Adipose tissue (tissue), 3 donors: Measurements from ENCODE around the gene CNKSR1. TPM values are rescaled to one million over a fixed set of nuclear protein-coding genes. Genes with fewer than 3 reads are reported as not detected.

ENCODE experiments used
- H3K27ac ChIP-seq: one replicate; pipeline ENCODE4 v1.5.1; 2013; ENCODE audit warnings: low read depth, low read length
- WGBS, 3 donors: extraction: QIAGEN DNeasy Blood & Tissue Kit; methylation state at CpG; one replicate each; pipeline ENCODE4 v1.1.7; 2013; 5-methylcytosine and 5-hydroxymethylcytosine counted together
- polyA plus RNA-seq, 3 donors: library from polyadenylated mRNA; stranded (reverse); fragments of 200-250 nt; gene quantifications; one replicate each; pipeline ENCODE4 v1.2.3, GENCODE V29; 2013
- donor health status: healthy with polysubstance abuse.
- donor health status: Bipolar disorder and iron deficiency.
- donor health status: healthy.

The CNKSR1 gene
- polyA plus RNA-seq, 3 donors, result 1.1 to 13.7 (median 1.3) TPM

DNA sequence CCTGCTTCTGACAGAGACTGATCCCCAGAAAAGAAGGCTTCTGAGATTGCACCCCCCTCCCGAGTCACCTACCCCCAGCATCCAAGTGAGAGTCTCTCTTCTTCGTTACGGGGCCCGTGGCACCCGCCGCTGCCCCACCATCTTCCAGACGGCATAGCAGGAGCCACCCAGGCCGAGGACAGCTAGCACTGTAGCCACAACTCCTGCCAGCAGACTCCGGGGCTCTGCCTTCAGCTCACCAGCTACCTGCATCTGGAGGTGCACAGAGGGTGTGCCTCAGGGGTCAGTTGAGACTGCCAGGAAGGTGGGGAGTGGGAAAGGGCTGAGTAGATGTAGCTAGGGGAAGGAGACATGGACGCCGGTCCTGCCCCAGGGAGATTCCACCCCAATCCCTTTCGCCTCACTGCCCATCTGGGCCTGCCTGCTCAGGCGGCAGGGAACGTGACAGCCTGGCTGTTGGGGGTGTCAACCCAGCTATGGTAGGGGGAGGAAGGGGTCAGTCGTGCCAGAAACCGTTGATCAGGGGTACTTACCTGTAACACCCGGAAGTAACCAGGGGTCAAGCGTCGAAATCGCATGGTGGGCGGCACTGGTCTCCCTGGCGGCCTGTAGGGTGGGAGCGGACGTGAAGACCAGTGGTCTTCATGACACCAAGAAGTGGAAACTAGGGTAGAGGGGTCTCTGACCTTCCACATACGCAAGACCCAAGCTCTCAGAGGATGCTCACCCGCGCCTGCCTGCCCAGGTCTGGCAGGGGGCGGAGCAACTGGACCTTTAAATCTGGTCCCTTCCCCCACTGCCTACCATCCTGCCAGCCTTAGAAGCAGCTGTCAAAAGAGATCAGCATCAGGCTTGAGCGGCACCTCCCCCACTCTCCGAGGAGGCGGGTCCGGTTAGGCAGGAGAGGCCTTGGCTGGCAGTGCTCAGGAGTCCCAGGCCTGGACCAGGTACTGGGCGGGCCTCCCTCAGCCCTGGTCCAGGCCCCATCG, 5.9 kb upstream of the CNKSR1 start, which contains the start of gene ZNF593OS:
TSS of gene ZNF593OS (minus strand) at position 749 of the 989 bp plus-strand sequence. CDS start at position 578, 171 bp downstream.
- no peak within 1 kb of the TSS for H3K27ac ChIP-seq
- WGBS, 3 donors, result 92 to 95% (median 93%) methylated on average over 34 of the region's 34 CpGs

DNA sequence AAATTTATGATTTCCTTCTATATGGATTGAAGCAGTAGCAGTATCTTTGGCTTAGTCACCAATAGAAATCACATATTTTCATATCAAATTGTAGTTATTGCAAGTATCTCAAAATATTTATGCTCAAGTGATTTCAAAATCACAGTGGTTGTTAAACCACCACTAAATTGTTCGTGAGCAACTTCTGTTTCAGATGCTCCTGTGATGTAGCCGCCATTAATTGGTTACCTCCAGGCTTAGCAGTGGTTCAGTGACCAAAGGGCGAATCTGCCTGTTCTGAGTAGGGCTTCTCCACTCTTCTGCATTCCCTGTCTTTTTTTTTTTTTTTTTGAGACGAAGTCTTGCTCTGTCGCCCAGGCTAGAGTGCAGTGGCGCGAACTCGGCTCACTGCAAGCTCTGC, 1.9 kb upstream of the CNKSR1 start:
- WGBS, 3 donors, result 90 to 94% (median 92%) methylated on average over 7 to 8 of the region's 8 CpGs
- no peak overlapping the region for H3K27ac ChIP-seq

DNA sequence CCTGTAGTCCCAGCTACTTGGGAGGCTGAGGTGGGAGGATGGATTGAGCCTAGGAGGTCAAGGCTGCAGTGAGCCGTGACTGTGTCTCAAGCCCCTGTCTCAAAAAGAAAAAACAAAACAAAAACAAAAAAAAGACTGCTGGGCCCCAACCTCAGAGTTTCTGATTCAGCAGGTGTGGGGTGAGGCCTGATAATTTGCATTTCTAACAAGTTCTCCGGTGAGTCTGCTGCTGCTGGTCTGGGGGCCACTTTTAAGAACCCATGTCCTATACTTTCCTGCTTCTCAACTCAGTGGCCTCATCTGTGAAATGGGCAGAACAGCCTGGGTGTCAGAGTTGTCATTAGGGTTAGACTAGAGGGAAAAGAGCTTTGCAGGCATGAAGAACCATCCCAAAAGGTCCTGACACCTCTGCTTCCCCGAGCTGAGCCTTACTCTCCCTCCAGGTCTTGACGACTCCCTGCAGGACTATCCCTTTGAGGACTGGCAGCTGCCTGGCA, 2.8 kb downstream of the CNKSR1 start:
- no peak overlapping the region for H3K27ac ChIP-seq
- whole genome bisulfite sequencing, 3 donors, result 82 to 87% (median 84%) methylated on average over 4 of the region's 4 CpGs

DNA sequence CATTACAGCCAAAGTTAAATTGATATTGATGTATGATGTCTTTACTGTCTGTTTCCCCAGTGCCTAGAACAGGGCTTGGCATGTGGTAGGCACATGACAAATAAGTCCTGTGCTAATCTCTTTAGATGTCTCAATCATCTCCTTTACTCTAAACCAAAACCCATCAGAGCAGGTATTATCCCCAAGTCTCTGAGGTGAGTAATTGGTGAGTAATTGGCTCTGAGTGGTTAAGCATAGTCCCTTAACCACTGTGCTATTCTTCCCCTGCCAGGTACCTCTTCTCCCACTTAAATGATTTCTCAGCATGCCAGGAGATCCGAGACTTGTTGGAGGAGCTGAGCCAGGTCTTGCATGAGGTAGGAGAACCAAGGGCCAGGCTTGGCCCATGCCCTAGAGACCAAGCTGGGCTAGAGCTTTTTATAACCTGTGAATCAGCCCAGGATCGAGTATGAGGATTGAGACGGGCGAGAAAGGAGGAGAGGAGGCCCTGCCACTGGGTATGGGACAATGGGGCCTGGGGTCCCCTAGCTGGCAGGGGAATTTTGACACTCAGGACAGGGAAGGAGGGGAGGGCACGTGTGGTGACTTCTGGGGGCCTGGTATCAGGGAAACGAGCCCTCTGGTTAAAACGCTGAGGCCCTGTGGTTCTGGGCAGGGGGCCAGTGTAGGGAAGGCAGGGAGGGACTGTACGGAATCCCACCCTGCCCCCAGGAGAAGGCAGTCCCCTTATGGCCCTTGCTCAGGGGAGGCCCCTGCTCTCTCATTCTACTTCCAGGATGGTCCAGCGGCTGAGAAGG, 4.5 kb downstream of the CNKSR1 start:
- WGBS, 3 donors, result 68 to 74% (median 73%) methylated on average over 9 of the region's 9 CpGs

DNA sequence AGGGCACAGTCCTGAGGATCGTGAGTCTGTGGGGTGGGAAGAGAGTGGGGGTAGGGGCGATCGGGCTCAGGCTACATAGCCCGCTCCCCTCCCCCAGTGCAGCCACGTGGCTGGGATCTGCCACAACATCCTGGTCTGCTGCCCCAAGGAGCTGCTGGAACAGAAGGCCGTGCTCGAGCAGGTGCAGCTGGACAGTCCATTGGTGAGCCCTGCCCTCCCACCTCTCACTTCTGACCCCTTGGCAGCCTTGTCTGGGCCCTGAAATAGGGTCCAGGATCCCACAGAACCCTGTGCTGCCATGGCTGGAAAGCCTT, 5.0 kb downstream of the CNKSR1 start:
- H3K27ac ChIP-seq, result no peak overlapping the region
- 84 to 92% (median 85%) methylated on average over 6 to 7 of the region's 7 CpGs for WGBS, 3 donors

More for the DNA sequence above, 4.5 kb downstream of the CNKSR1 start:
- no peak overlapping the region for H3K27ac ChIP-seq

DNA sequence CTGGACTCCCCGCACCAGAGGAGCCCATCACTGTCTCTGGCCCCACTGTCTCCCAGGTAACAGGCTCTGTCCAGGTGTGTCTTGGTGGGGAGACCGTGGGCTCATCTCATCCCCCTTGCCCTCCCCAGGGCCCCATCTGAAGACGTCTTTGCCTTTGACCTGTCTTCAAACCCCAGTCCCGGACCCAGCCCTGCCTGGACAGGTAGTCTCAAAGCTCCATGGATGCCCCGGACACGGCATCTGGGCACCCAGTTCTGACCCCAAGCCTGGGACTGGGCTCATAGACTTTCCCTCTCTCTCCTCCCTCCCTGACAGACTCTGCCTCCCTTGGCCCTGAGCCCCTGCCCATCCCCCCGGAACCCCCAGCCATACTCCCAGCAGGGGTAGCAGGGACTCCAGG, 6.8 kb downstream of the CNKSR1 start:
- H3K27ac ChIP-seq, result no peak overlapping the region
- 90 to 95% (median 92%) methylated on average over 7 of the region's 7 CpGs for WGBS, 3 donors

DNA sequence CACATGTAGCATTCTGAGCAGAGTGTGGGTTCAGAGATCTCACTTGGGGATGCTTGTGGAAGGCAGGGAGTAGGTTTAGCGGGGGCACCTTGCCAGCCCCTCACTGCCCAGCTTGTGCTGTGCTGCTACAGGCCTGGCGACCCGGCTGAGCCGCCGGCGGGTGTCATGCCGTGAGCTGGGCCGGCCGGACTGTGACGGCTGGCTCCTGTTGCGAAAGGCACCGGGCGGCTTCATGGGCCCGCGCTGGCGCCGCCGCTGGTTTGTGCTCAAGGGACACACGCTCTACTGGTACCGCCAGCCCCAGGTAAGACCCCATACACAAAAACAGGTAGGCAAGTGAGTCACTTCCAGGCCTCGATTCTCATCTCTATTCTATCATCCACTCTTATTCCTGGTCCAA, 7.6 kb downstream of the CNKSR1 start:
- 91 to 96% (median 94%) methylated on average over 21 of the region's 21 CpGs for WGBS, 3 donors
- no peak overlapping the region for H3K27ac ChIP-seq

DNA sequence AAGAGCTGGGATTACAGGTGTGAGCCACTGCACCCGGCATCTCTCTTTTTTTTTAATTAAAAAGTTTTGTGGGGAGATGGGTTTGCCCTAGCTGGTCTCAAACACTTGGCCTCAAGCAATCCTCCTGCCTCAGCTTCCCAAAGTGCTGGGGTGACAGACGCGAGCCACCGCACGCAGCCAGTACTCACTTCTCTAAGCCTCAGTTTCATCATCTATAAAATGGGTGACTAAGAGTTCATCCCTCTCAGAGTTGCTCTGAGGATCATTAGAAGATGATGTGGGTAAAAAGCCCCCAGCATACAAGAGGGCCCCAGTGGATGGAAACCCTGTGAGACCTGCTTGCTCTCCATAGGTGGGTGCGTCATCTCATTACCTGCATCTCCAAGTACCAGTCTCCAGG, 10.6 kb downstream of the CNKSR1 start:
- 94 to 97% (median 96%) methylated on average over 6 of the region's 6 CpGs for WGBS, 3 donors
- H3K27ac ChIP-seq, result no peak overlapping the region

DNA sequence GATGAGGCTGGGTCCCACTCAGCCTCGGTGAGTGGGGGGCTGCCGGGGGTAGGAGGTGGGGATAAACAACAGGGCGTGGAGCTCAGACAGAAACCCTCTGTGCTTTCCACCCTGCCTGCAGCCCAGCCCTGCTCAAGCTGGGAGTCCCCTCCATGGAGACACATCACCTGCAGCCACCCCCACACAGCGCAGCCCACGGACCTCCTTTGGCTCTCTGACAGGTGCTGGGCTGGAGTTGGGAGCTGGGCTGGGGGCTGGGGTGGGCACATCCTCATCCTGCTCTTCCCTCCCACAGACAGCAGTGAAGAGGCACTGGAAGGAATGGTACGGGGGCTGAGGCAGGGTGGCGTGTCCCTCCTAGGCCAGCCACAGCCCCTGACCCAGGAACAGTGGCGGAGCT, 11.2 kb downstream of the CNKSR1 start:
- H3K27ac ChIP-seq, result no peak overlapping the region
- 94 to 95% (median 94%) methylated on average over 8 of the region's 8 CpGs for WGBS, 3 donors

DNA sequence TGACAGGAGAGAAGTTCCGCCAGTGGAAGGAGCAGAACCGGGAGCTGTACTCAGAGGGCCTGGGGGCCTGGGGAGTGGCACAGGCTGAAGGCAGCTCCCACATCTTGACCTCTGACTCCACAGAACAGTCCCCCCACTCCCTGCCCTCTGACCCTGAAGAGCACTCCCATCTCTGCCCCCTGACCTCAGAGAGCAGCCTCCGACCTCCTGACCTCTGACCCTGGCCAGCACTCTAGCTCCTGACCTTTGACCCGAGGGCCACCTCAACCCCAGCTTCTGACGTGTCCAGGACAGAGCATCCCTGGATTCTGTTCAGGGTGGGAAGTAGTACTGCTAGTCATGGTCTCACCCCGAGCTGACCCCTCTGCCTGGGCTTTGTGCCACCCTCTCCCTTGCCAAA, 12.0 kb downstream of the CNKSR1 start:
- no peak overlapping the region for H3K27ac ChIP-seq
- 73 to 77% (median 76%) methylated on average over 6 of the region's 6 CpGs for WGBS, 3 donors

DNA sequence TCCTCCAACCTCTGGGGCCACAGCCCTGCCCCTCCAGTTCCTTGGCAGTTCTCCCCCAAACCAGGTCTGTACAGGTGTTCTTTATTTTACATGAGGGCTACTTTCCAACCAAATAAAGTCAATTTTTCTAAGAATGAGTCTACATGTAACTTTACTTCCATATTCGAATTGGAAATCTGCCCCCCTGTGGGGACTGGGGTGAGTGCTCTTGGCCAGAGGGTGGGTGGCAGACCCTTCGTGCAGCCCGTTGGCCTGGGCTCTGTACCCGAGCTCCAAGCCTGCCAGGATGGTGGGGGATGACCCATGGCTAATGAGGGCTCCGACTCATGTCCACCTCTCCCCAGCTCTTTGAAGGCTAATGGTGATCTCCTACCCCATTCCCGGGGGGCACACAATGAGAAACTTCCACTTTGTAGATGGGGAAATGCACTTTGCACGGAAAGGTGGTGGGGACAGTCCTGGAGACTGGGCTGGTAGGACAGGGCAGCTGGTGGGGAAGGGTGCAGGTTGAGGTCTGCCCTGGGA, 12.5 kb downstream of the CNKSR1 start:
- no peak overlapping the region for H3K27ac ChIP-seq
- 79 to 84% (median 83%) methylated on average over 7 of the region's 7 CpGs for WGBS, 3 donors

DNA sequence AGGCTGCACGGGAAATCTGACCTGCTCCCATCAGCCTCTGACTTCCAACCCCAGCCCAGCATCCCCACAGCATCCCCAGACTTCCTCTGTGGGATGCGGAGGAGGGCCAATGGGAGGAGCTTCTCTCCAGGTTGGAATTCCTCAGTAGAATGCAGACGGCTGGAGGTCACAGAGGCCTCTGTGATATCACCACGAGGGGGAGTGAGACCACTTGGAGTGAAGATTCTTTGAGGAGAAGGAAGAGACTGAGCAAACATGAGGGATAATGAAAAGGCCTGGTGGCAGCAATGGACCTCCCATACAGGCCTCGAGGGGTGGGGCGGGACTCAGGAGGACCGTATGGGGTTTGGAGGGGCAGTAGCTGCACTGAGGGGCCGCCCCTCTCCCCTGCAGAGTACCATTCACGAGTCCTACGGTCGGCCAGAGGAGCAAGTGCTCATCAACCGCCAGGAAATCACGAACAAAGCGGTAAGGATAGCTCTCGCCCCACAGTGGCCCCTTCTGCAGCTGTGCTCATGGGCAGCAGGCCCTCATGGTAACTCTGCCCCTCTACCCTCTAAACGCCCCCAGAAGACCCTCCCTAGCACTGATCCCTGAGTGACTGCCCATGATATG, 13.2 kb downstream of the CNKSR1 start, which contains the start of gene CATSPER4:
TSS of gene CATSPER4 (plus strand) at position 230 of the 615 bp plus-strand sequence. CDS start at position 256, 26 bp downstream.
- no peak within 1 kb of the TSS for H3K27ac ChIP-seq
- WGBS, 3 donors, result 45 to 63% (median 53%) methylated on average over 11 to 16 of the region's 16 CpGs

DNA sequence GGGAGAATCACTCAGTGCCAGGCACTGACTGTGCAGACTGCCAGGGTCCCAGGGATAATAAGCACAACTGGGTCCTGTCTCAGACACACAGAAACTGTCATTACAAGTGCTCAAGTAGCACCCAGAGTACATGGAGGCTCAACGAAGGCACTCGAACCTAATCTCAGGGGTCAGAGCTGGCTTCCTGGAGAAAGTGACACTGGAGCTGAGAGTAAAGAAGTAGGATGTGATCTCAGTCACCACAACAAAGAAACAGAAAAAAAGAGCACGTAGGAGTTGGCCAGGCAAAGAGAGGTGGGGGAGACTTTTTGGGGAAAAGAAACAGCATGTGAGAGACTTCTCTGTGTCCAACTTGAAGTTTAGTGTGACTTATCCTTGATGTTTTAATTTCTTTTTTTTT, 14.4 kb downstream of the CNKSR1 start:
- H3K27ac ChIP-seq, result no peak overlapping the region
- 50 to 61% (median 51%) methylated on average over 3 of the region's 3 CpGs for WGBS, 3 donors

DNA sequence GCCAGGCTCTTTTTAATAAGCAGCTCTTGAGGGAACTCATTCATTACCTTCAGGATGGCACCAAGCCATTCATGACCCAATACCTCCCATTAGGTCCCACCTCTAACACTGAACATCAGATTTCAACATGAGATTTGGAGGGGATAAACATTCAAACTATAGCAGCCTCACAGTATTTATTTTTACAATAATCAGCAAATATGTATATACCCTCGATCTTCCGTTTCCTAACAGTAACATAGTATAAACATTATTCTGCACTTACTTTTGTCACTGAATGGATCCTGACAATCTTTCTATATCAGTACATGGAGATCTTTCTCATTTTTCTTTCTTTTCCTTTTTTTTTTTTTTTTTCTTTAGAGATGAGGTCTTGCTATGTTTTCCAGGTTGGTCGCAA, 18.5 kb downstream of the CNKSR1 start:
- WGBS, 3 donors, result 59 to 89% (median 69%) methylated on average over 3 of the region's 3 CpGs
- no peak overlapping the region for H3K27ac ChIP-seq

DNA sequence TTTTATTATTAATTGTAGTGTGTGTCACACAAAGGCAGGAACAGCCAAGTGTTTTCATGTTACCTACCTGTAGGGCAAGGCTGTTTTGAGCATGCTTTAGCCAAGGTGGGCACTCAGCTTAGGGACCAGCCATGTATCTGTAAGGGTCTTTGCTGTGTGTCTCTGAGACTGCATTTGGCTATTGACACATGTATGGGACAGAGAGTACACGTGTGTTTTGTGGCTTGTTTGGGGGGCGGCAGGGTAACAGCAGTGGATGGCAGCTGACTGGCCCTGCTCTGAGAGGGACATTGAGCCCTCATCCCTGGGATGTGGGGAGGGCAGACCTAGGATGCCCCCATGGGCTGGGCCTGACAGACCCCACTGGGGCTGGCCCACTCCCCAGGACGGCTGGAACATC, 20.0 kb downstream of the CNKSR1 start:
- H3K27ac ChIP-seq, result no peak overlapping the region
- 79 to 90% (median 87%) methylated on average over 3 of the region's 3 CpGs for WGBS, 3 donors

DNA sequence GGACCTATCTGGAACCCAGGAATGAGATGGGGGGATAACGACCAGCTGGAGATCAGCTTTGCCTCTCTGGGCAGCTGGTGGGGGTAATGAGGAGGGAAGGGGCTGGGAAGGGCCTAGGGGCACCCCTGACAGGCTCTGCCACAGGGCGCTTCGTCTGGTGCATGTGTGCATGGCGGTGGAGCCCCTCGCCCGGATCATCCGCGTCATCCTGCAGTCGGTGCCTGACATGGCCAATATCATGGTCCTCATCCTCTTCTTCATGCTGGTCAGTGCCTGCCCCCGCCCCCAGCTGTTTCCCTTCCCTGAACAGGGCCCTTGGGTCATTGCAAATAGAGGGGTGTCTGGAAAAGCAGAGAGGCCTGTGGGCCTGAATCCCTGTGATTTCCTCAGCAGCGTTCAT, 20.5 kb downstream of the CNKSR1 start:
- no peak overlapping the region for H3K27ac ChIP-seq
- WGBS, 3 donors, result 80 to 92% (median 87%) methylated on average over 11 of the region's 11 CpGs

DNA sequence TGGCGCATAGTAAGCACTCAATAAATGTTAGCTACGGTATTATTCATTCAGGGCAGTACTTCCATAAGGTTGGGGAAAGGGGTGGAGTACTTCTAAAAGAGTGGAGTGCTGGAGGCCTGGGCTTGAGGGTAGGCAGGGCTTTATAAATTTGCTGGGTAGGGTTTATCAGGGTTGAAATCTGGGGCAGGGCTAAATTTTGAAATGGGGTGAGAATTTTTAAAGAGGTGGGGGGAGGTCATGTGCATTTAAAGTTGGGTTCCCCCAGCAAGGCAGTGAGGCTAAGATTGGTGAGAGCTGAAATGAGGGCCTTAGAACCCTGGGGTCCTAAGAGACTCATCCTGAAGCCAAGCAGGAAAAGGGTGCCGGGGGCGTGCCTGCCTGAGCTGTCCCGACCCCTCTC, 23.1 kb downstream of the CNKSR1 start:
- no peak overlapping the region for H3K27ac ChIP-seq
- WGBS, 3 donors, result 89 to 93% (median 92%) methylated on average over 5 of the region's 5 CpGs

DNA sequence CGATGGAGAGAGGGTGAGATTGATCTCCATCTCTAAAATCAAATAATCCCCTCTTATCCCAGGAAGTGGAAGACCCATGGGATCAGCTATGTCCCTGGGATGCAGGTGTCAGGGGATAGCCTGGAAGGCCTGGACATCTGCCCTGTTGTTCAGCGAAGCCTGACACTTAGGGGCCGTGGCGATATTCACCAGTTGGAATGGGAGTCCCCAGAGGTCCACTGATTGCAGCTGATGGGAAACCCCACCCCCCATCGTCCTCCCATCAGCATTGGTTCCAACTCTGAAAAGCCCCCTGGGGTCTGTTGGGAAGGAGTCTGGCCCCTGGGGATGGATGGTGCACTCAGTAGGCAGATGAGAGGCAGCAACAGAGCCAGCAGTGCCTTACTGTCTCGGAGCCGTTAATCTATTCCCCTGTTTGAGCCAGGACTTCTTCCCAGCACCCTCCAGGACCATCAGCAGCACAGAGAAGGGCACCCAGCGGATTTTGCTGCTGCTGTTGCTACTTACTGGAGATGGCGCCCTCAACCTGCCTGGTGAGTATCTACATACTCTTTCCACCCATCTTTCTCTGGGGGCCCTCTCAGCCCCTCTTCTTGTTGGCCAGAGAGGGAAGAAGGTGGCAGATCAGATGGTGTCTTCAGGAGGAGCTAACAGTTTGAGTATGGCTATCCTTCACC, 26.5 kb downstream of the CNKSR1 start:
- WGBS, 3 donors, result 61 to 82% (median 75%) methylated on average over 9 of the region's 9 CpGs

More for the DNA sequence above, 26.5 kb downstream of the CNKSR1 start:
- no peak overlapping the region for H3K27ac ChIP-seq
